GM19467 (cell line): ENCODE results near the gene ICA1.

Experiments used
- ATAC-seq: cut with Tn5 transposase; IDR thresholded peaks from one replicate; pipeline ENCODE4 v1.9.1; 2021; ENCODE audit warnings: mild to moderate bottlenecking, moderate library complexity; ENCODE audit not compliant: unreplicated experiment

Gene ICA1

DNA sequence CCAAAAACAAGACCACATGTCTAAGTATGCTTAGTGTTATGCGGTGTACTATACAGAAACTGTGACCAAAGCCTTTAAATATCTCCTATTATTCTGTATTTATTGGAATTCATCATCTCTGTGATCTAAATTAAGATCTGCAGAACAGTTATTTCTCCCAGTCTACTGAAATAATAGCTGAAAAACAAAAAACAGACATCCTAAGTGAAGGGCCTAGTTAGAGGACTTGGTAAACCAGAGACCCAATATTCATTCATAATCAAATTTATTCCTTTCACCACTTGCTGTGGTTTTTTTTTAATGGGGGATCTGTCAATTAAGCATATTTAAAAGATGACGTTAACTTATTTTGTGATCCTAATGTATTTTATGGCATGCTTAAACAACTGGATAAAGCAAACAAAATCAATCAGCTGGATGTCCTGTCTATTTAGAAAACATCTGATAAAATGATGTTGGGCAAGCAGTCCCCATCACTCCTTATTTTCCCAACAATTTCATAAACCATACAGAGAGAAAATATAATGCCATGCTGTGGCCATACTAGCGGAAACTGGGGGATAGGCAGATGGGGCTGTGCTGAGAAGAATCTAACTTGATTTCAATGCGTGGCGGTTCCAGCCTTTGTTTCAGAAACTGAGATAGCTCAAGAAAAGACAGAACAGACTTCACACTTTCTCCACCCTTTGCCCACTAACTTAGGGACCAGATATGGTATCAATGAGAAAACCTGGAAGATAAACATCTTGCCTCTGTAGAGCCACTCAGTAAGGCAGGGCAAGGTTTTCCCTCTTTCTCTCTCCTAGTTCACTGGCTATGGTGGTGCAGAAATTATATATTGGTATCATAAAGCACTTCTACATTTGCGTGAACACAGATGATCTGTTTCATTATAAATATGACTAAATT lies 32.9 kb downstream of the ICA1 start:
- no peak for ATAC-seq

DNA sequence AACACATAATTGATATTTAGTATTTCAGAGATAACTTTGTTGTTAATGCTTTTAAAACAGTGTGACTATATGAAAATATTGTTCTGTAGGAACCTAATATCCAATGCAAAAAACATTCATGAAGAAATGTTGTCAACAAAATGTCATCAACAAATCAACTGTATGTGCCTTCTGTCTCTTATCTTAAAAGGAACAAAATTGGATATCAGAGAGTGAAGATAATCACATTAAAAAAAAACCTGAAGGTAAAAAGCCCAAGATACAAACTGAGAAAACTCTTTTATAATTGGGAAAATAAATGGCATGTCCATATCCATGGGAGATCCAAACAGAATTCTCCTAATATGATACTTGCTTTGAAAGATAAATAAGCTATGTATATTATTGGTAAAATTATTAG lies 33.9 kb downstream of the ICA1 start:
- ATAC-seq, result no peak

DNA sequence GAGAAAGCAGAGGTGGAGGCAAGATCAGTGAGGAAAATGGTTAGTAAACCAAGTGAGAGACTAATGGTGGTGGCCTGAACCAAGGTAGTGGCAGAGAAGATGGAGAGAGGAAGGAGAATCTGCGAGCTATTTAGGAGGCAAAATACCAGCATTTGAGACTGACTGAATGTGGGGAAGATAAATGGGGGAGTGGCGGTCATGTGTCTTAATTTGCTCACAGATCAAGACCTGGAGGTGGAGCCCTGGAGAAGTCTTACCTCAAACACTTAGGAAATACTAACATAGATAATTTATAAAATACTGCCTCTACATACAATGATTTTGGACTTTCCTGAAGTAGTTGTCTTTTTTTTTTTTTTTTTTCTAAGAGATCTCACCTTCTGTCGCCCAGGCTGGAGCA lies 34.7 kb downstream of the ICA1 start:
- no peak for ATAC-seq

DNA sequence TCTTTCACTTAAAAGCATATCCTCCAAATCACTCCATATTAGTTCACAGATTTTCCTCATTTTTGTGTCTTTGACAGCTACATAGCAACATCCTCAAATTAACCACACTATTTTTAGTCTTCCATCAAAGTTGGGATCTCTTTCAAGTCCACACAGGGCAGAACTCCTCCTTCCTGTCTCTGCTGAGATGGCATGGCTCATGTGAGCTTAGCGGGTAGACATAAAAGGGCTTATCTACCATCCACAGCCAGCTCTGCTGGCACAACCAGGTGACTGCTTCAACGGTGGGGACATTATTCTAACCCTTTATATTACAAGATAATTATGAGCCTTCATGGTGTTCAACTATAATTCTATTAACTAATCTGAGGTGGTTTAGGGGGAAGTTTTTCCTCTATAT lies 35.5 kb downstream of the ICA1 start:
- no peak for ATAC-seq

DNA sequence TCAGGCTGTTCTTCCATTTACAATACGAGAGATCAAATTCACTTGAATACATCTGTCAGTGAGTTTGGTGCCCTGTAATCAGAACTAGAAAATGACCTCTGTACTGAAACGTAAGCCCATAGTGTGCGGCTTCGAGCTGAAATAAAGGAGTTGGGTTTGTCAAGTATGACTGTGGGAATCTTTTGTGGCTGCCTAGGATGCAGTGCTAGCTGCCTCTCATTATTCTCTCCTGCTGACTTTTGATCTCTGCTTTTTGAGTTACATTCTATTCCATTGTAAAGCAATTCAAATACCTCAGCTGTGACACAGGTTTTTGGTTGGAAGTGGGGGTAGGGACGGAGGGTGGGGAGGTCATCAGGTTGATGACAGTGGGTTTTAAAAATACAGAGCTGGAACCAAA lies 40.4 kb downstream of the ICA1 start:
- no peak for ATAC-seq

DNA sequence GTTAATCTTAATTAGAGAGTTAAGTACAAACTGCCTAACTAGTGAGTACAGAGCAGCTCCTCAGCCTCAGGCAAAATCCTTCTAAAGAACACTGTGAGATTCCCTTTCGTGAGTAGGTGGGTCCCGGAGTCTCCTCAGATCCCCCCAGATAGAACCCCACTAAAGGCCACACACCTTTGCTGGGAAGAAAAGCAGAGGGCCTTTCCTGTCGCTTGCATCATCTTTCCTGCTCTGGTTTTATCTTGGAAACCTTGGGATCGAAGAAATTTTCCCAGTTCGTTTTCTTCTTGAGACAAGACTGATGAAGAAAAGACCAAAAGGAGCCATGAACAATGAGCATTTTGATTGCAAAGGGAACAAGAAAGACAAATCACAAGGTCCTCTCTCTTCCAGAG lies 40.9 kb downstream of the ICA1 start:
- no peak for ATAC-seq

DNA sequence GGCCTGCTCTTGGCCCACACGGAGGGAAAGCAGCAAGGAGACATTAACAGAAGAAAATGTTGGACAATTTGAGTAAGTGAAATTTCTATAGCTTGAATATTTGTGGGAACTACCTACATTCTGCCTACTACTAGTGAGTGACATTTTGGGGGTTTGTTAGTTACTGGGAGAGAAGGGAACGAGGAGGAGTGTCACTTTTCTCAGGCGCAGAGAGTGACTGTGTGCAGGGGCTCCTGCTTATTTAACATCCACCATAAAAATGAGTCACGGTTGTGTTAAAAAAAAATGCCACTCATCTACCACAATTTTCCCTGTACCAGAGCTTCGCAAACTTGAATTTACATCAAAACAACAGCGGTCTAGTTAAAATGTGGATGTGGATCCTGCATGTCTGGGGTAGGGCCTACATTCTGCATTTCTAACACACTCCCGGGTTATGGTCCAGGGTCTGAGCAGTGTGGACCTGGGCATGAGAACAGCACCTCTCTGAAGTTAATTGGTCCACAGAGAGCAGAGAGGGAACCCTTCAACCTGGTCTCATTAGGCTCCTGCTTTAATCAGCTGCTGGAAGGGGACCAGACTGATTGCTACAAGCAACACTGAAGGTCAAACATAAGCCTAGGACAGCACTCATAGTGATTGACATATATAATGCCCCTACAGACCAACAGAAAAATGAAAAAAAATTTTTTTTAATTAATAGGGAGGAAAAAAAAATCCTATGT lies 41.4 kb downstream of the ICA1 start:
- no peak for ATAC-seq

DNA sequence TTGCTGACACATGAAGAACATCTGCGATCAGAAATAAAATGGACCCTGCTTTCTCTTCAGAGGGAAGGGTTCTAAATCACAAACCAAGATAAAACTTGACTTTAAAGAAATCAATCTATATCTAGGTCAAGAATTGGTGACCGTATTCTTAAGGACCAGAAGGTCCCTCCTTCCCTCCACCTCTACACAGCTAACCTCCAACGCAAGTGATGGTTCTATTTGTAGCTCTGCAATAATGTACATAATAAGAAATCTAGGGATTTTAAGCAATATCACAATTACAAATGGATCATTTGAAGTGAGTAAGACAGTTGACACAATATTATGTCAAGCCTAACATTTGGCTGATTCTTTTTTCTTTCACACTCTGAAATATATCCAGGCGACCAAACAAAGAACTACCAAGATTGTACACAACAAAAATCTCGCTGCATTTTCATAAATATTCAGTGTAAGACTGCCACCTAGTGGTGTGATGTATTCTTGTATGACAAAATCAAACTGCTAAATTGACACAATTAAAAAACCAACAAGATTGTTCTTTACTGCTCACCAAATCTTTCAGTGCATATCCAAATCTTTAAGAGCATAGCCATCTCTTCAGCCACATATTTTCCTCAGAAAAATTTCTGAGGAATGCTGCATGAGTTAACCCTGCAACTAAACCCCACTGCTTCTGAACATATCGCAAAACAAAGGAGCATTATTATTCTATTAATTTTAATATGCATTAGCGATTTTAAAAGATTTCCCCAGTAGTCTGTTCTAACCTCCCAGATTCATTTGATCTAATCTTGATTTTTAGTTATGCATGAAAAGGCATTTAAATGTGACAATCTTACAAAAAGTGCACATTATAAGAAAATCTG lies 44.5 kb downstream of the ICA1 start:
- ATAC-seq, result no peak

DNA sequence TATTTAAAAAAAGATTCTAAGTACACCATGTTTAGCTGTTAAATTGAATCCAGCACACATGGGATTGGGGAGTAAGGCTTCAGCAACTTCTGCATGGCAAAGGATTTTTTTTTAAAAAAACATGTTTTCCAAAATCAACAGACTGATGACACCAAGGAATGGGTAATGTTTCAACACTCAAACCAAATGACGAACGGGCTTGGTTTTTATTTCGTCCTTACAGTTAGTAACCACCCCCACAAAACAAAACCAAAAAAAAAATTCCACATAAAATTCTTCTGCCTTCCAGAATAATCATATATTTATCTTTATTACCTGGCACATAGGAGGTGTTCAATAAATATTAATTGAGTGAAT lies 45.7 kb downstream of the ICA1 start:
- ATAC-seq, result no peak

DNA sequence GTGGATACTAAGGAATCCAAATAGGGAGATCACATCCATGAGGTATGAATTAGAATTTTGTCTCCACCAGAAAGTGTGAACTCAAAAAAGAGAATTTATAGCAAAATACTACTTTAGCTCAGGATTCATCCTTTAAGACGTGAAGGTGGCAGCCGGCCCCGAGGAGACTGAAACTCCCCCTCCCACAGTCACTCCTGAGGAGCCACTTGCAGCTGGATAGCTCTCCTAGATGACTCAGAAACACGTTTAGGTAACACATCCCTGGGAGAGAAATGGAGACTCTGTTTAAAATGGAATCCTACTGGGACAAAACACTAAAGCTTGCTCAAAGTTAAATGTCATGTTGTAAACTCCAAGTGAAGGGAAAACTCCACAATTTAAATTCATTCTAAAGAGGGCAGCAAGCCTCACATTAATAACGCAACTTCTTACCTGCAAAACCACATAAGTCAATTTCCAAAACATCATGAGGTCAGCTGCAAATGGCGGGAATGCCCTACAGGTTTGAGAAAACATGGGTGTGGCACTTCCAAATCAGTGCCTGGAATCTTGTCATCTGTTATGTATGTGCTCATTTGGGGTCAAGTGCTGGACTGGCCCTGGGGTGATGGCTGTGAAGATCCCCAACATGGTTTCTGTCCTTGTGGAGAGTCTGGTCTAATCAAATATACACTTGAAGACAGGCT lies 46.2 kb downstream of the ICA1 start:
- no peak for ATAC-seq

DNA sequence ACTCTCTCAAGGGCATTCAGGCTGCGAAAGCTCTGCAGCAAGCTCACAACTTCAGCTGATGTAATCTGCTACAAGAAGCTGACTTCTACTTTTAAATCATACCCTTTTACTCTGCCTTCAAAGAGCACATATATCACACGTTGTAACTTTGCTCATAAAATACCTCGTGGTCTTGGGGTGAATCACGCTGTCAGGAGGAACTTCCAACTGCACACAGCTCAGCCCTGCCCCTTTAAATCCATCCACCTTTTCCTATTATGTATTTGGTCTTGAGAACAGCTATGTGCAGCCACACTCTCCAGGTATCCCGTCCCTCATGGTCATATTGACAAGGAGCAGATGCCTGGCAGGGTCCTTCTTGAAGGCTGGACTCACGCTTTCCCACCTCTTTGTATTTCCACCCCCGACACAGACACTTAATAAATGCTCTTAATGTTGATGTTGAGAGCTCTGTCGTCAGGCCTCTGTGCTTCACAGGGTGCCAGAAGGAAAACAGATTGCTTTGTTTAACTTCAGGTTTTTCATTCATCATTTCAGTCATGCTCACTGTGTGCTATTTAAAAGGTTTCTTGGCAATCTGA lies 47.6 kb downstream of the ICA1 start:
- ATAC-seq, result no peak

DNA sequence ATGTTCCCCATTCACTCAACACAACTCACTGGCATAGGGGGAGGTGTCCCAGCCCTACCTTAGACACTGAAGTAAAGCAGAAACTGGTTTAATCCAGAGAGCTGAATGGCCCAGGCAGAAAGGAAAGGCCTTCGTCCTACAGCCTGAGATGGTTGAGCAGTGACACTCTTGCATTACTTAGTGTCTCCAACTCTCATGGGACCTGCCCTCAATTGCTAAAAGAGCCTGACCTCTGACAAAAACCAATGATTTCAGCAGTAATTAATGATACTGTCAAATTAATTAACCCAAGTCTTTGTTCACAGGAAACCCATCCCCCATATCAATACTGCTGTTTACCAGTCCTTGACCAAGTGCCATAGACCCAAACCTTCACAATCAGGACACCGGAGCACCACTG lies 48.6 kb downstream of the ICA1 start:
- ATAC-seq, result no peak

DNA sequence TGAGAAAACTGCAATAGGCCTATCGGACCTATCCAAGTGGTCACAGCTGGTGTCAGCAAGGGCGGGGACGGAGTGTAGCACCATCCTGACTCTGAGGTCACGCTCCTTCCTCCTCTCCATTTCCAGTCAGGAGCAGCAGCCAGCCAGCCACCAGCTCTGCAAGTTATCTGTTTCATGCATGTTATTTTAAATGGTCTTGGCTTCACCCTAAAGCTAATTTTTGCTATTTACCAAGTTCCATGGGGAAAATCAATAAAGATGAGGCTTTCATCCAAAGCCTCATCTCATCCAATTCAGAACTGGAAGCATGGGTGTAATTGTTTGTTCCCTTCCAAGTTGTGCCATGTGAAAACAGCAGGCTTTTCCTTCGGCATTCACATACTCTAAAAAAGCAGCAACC lies 49.3 kb downstream of the ICA1 start:
- ATAC-seq, result no peak

DNA sequence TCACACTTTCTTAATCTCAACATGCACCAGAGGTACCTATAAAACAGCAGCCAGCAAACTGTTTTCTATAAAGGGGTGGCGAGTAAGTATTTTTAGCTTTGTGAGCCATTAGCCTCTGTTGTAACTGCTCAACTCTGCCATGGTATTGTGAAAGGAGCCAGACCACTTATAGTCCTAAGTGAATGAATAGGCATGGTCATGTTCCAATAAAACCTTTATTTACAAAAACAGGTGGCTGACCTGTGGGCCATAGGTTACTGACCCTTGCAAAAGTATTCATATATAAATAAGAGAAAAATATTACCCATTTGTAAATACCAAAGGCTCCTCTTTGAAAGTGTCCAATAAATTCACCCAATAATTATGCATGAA lies 50.3 kb downstream of the ICA1 start:
- ATAC-seq, result no peak

DNA sequence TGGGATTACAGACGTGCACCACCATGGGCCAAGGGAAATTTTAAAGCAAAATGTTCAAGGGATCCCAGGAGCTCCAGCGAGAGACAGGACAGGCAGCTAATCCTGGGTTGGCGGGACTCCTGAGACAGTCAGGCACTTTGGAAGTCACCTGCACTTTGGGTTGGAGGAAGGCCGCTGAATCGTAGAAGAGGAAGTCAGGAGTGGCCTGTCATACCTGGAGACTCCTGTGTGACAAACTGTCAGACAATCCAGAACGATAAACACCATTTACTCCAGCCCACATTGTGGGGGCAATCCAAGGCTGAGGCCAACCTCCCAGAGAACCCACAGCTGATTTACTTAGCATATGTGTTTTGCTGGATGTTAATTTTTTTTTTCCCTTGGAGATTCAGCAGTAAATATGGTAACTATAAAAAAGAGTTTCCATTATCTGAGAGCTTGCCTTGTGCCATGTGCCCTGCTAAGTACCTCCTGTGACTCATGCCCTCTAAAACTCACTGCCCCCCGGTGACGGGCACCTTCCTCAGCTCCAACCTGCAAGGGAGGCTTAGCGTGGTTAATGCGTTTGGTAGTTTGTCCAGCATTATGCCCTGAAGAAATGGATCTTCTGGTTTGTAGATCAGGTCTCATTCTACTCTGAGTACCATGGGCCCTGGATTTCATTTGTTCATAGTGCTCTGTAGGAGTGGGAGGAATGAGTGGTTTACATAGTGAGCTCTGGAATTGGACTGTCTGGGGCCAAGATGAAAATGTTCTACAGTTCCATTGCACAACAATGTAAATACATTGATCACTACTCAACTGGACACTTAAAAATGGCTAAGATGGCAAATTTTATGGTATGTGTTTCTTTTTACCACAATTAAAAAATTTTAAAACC lies 50.9 kb downstream of the ICA1 start:
- no peak for ATAC-seq

DNA sequence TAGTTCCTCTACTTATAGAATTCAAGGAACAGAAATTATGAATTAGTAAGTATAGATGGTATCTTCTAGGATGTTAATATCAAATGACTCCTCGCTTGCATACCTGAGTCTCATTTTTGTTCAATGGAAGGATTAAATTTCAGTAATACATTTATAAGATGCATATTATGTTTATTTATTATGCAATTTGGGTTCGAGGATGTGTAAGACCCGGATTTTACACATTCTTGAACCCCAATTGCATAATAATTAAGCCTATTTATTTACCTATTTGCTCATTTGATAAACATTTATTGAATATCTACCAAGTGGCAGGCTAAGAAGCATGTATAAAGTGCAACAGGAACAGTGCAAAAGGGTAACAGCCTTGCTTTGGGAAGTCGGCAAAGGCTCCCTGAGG lies 52.6 kb downstream of the ICA1 start:
- ATAC-seq, result no peak

DNA sequence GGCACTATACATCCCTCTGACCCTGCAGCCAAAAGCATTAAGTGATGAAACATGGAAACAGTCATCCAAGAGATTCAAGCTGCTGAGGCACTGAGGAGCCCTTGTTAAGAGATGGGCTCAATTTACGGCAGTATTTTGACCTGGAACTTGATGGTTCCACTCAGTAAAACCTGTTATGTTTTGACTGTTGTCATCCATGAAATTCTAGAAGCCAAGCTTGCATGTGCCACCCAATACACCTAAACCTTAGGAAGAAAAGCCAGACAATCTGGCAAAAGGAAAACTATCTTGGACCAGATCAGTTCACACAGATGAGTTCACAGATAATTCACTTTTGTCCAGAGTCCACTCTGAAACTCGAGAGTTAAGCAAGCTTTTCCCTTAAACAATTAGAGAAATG lies 53.2 kb downstream of the ICA1 start:
- no peak for ATAC-seq

DNA sequence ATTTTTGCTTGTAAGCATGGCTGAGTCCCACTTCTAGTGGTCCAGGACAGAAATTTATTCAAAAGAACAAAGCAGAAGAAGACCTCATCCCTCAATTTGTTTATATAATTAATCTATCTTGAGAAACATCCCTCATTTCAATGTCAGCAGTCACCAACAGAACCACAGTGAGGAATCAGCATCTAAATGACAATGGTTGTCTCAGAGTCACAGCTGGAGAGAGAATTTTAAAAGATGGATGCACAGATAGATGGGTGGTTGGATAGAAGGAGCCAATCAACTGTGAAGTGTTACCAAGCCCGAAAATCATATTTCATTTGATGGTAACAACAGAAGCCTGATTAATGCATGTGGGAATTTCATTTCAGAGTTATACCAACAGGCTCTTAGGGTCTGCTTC lies 55.0 kb downstream of the ICA1 start:
- no peak for ATAC-seq

DNA sequence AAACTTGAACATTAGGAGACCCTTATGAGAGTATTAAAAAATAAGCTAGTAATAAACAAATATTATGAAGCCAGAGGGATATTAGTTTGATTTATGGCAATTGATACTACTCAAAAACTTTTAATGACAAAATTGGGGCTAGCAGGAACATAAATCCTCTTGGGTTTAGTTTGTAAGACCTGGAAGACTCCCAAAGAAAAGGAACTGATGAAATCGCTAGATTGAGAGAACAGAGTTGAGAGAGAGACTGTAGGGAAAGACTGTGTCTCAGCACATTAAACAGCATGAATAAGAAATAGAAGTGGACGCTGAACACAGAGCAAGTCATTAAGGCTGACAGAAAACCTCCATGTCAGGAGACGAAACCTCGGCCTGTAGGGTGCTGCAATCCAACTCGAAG lies 56.4 kb downstream of the ICA1 start:
- ATAC-seq, result no peak

DNA sequence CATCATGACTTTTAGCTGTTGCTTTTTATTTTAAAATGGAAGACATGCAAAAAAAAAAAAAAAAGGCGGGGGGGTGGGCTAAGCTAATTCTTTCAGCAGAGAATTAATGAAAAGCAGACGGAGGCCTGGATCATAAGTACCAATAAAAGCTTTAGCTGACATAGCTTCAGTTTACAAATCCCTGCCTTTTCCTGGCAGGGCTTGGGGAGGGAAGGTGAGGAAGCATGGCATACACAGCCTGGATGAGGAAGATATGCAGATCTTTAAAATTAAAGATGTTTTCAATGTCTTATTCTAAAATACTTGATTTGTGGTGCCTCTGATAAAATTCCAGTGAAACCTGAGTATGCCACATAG lies 57.0 kb downstream of the ICA1 start:
- ATAC-seq, result no peak
